ENCODE measurements around the gene EIF3I. TPM values are rescaled to one million over a fixed set of nuclear protein-coding genes. Genes with fewer than 3 reads are reported as not detected.

EIF3I gene
- total and polyA plus RNA-seq, 3 donors from 2014 or later = 97.7 to 140 (median 140) TPM

DNA sequence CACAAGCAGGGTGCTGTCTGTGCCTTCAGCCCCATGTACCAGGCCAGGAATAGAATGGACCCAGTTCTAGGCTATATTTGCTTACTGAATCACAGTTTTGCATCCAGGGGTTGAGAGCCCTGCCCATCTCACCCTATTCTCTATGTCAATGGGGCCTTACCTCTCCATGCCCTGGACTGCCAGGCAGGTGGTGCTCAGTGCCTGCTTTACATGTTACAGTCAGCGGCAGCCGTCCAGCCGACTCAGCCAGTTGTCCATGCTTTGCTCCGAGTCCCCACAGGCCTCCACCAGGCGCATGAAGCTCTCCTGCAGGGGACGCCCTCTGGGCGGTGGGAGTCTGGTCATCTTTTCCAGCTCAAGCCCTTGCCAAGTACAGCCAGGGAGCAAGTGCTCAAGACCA lies 12.6 kb downstream of the EIF3I start:
- no peak overlapping the region for H3K4me3 ChIP-seq
- peaks cover 38% of the 10 kb centered on the region for H3K4me1 ChIP-seq
- 40 to 72% methylated on average over 2 to 7 of the region's 7 CpGs for WGBS, 2 donors
- no peaks in the 10 kb centered on the region for H3K27me3 ChIP-seq
- H3K9me3 ChIP-seq = no peaks in the 10 kb centered on the region
- intact Hi-C loops (cut with DNase I; ENCODE audit: low total_unique reads) = no loop called here
- no peak for TF ChIP-seq POLR2A (IDR thresholded peaks at IDR 0.05)
- TF ChIP-seq, protein P1, sequence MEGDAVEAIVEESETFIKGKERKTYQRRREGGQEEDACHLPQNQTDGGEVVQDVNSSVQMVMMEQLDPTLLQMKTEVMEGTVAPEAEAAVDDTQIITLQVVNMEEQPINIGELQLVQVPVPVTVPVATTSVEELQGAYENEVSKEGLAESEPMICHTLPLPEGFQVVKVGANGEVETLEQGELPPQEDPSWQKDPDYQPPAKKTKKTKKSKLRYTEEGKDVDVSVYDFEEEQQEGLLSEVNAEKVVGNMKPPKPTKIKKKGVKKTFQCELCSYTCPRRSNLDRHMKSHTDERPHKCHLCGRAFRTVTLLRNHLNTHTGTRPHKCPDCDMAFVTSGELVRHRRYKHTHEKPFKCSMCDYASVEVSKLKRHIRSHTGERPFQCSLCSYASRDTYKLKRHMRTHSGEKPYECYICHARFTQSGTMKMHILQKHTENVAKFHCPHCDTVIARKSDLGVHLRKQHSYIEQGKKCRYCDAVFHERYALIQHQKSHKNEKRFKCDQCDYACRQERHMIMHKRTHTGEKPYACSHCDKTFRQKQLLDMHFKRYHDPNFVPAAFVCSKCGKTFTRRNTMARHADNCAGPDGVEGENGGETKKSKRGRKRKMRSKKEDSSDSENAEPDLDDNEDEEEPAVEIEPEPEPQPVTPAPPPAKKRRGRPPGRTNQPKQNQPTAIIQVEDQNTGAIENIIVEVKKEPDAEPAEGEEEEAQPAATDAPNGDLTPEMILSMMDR (IDR thresholded peaks at IDR 0.05) = no peak
- DNase-seq = peak; percentile 71
- peak overlapping the region; percentile 87 to 92 for H3K27ac ChIP-seq
- no peaks in the 10 kb centered on the region for H3K36me3 ChIP-seq (ENCODE audit: low read depth, missing control alignments)

DNA sequence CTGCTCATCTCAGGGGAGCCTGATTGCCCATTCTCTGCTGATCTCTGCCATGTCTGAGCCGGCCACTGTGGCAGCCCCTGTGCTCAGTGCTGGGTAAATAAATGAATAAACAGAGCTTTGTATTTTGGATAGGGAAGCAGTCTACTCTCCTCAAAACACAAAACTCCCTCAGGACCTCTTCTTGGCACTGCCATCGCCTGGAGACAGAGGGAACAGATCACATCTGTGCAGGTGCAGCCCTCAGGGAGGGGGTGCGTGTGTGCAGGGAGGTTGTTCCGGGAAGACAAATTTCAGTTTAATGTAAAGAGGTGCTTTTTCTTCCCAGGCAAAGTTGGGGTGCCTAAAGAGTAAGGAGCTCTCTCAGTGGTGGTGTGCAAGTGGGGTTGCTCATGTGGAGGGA lies 17.1 kb downstream of the EIF3I start:
- DNase-seq = peak; percentile 21
- H3K4me1 ChIP-seq = peaks cover 49% of the 10 kb centered on the region
- 30 to 40% methylated on average over 4 of the region's 4 CpGs for WGBS, 2 donors
- H3K27ac ChIP-seq = peak overlapping the region in 1 of 2 donors; percentile 87
- no peaks in the 10 kb centered on the region for H3K27me3 ChIP-seq
- H3K9me3 ChIP-seq = no peaks in the 10 kb centered on the region
- TF ChIP-seq, protein P1 (IDR thresholded peaks at IDR 0.05) = no peak
- no peak for TF ChIP-seq POLR2A (IDR thresholded peaks at IDR 0.05)
- intact Hi-C loops (cut with DNase I; ENCODE audit: low total_unique reads) = no loop called here
- H3K36me3 ChIP-seq (ENCODE audit: low read depth, missing control alignments) = no peaks in the 10 kb centered on the region
- H3K4me3 ChIP-seq = no peak overlapping the region

DNA sequence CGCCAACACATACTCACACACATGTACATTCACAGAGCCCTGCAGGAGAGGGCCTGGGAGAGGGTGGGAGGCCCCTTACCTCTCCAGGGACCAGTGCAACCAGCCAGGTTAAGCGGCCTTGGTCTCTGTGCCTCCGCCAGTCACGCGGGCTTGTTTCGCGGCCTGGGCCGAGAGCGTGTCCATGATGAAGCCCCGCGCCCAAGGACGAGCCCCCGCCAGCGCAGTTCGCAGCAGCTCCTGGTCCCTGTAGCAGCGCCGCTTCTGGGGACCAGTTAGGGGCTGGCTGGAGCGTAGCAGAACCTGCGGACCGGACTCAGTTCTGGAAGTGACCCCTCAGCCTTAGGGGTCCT lies 17.6 kb downstream of the EIF3I start:
- H3K36me3 ChIP-seq (ENCODE audit: low read depth, missing control alignments) = no peaks in the 10 kb centered on the region
- peak overlapping the region; percentile 74 to 87 for H3K27ac ChIP-seq
- H3K4me1 ChIP-seq = peaks cover 44% of the 10 kb centered on the region
- H3K9me3 ChIP-seq = no peaks in the 10 kb centered on the region
- peak overlapping the region; percentile 47 to 80 for H3K4me3 ChIP-seq
- TF ChIP-seq, protein P1 (IDR thresholded peaks at IDR 0.05) = no peak
- no peak for TF ChIP-seq POLR2A (IDR thresholded peaks at IDR 0.05)
- DNase-seq = peak; percentile 35
- WGBS, 2 donors = 33 to 49% methylated on average over 17 to 18 of the region's 20 CpGs
- H3K27me3 ChIP-seq = no peaks in the 10 kb centered on the region
- intact Hi-C loops (cut with DNase I; ENCODE audit: low total_unique reads) = loop anchor here (10.0 kb wide), 1 partner anchor 95 kb away; the partner anchor contains the start of gene MARCKSL1

DNA sequence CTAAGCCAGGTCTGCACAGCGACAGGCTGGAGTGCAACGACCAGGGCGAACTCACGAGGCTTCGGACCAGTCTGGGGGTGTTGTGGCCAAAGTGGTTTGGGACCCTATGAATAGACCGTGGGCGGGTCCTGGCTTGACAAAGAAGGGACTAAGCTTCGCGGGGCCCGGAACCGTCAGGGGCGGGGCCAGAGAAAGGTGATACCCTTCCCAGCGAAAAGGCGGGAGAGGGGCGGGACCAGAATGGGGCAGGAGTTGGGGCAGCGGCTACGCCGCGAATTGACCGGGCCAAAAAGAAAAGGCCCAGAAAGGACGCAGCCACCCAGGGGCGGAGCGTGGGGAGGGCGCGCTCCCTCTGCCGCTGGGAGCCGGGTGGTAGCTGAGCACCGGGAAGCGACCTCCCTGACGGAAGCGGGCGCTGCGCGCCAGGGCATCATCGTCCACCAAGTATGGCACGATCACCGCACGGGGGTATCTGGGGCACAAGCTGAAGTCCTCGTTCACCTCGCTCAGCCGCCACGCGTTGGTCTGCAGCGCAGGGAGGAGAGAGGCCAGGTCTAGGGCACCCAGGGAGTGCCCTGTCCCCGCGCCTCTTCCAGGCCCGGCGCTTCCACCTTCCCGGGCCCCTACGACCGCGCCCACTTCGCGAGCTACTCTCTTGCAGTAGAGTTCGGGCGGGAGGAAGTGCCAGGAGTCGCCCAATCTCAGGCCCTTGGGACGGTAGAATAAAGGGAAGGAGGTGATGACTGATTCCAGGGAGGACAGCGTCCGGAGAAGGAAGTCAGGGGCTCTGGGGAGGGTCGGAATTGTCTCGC lies 18.1 kb downstream of the EIF3I start:
- peak; percentile 6 for TF ChIP-seq POLR2A (IDR thresholded peaks at IDR 0.05)
- TF ChIP-seq, protein P1 (IDR thresholded peaks at IDR 0.05) = peak in 1 of 3 experiments; percentile 2
- peak overlapping the region; percentile 47 to 80 for H3K4me3 ChIP-seq
- H3K36me3 ChIP-seq (ENCODE audit: low read depth, missing control alignments) = no peaks in the 10 kb centered on the region
- no peaks in the 10 kb centered on the region for H3K9me3 ChIP-seq
- 2 to 3% methylated on average over 26 to 62 of the region's 62 CpGs for WGBS, 2 donors
- H3K27ac ChIP-seq = peak overlapping the region; percentile 74 to 87
- peaks cover 39% of the 10 kb centered on the region for H3K4me1 ChIP-seq
- no peaks in the 10 kb centered on the region for H3K27me3 ChIP-seq
- peak; percentile 72 for DNase-seq
- intact Hi-C loops (cut with DNase I; ENCODE audit: low total_unique reads) = loop anchor here (10.0 kb wide), 1 partner anchor 94 kb away; the partner anchor contains the start of gene MARCKSL1
